Neural cell (in vitro differentiated cells): ENCODE data around the gene DIDO1. TPM values are rescaled to one million over a fixed set of nuclear protein-coding genes. Genes with fewer than 3 reads are reported as not detected.

Source experiments
- H2AFZ ChIP-seq: fragments of 200-600, 300-800 bp; sonication (generic), shearing (Covaris generic); 2 replicates; pipeline ENCODE4 v1.6.0; 2014; ENCODE audit warnings: low read depth, mild to moderate bottlenecking, antibody characterized with exemption, low read length, moderate library complexity
- H3F3A ChIP-seq: fragments of 200-600 bp; shearing (Covaris generic); 2 replicates; pipeline ENCODE4 v1.6.1; 2016; ENCODE audit warnings: mild to moderate bottlenecking, moderate library complexity, mixed read lengths, antibody characterized with exemption, low read length; ENCODE audit not compliant: insufficient read depth, poor library complexity, severe bottlenecking
- H3K27ac ChIP-seq: fragments of 200-600, 300-800 bp; sonication (generic), shearing (Covaris generic); 2 replicates; pipeline ENCODE4 v1.5.1; 2014; ENCODE audit warnings: mild to moderate bottlenecking, low read length, moderate library complexity
- H3K27me3 ChIP-seq: fragments of 300-800, 200-600 bp; sonication (generic), shearing (Covaris generic); 2 replicates; pipeline ENCODE4 v1.6.0; 2014; ENCODE audit warnings: mild to moderate bottlenecking, low read depth, low read length, moderate library complexity; ENCODE audit not compliant: insufficient read depth
- H3K36me3 ChIP-seq: fragments of 300-800, 200-600 bp; sonication (generic), shearing (Covaris generic); 2 replicates; pipeline ENCODE4 v1.5.1; 2014; ENCODE audit warnings: mild to moderate bottlenecking, antibody characterized with exemption, low read length, moderate library complexity; ENCODE audit not compliant: insufficient read depth
- H3K4me2 ChIP-seq: fragments of 300-800, 200-600 bp; sonication (generic), shearing (Covaris generic); 2 replicates; pipeline ENCODE4 v1.6.0; 2014; ENCODE audit warnings: mild to moderate bottlenecking, low read length
- H3K4me3 ChIP-seq: fragments of 300-800, 200-600 bp; sonication (generic), shearing (Covaris generic); 2 replicates; pipeline ENCODE4 v1.5.1; 2014; ENCODE audit warnings: mild to moderate bottlenecking, low read length, moderate library complexity
- H3K79me2 ChIP-seq: fragments of 200-600 bp; shearing (Covaris generic); replicated peaks from 2 replicates; pipeline ENCODE4 v1.6.0; 2014; ENCODE audit warnings: mild to moderate bottlenecking, low read length, moderate library complexity; ENCODE audit not compliant: insufficient read depth
- H3K9ac ChIP-seq: fragments of 300-800, 200-600 bp; sonication (generic), shearing (Covaris generic); 2 replicates; pipeline ENCODE4 v1.6.1; 2016; ENCODE audit warnings: mild to moderate bottlenecking, low read length, mixed read lengths
- H3K9me2 ChIP-seq: fragments of 200-600 bp; shearing (Covaris generic); 2 replicates; pipeline ENCODE4 v1.6.1; 2016; ENCODE audit warnings: mild to moderate bottlenecking, low read length, mixed read lengths; ENCODE audit not compliant: insufficient read depth
- H3K9me3 ChIP-seq: fragments of 200-600, 300-800 bp; sonication (generic), shearing (Covaris generic); 2 replicates; pipeline ENCODE4 v1.6.1; 2016; ENCODE audit warnings: mild to moderate bottlenecking, mixed run types, low read length, moderate library complexity, mixed read lengths
- H4K20me1 ChIP-seq: fragments of 200-600 bp; shearing (Covaris generic); 2 replicates; pipeline ENCODE4 v1.6.1; 2016; ENCODE audit warnings: mild to moderate bottlenecking, mixed run types; ENCODE audit not compliant: insufficient read depth
- CTCF ChIP-seq: fragments of 450-650 bp; IDR thresholded peaks from 2 replicates; pipeline ENCODE4 v1.5.1; 2014; ENCODE audit warnings: antibody characterized with exemption, mild to moderate bottlenecking, moderate library complexity; ENCODE audit not compliant: poor library complexity, severe bottlenecking
- EP300 ChIP-seq: fragments of 450-650 bp; conservative IDR thresholded peaks from 2 replicates; pipeline ENCODE4 v1.6.1; 2014; ENCODE audit warnings: antibody characterized with exemption, mild to moderate bottlenecking, moderate library complexity; ENCODE audit not compliant: poor library complexity, severe bottlenecking
- EZH2 ChIP-seq: fragments of 200-600, 300-800 bp; shearing (Covaris generic), sonication (generic); IDR thresholded peaks from 2 replicates; pipeline ENCODE4 v1.6.1; 2014; ENCODE audit warnings: antibody characterized with exemption, low read length, borderline replicate concordance, mild to moderate bottlenecking; ENCODE audit not compliant: insufficient read depth, poor library complexity, severe bottlenecking
- MXI1 ChIP-seq: fragments of 450-650 bp; conservative IDR thresholded peaks from 2 replicates; pipeline ENCODE4 v1.6.1; 2014; ENCODE audit warnings: antibody characterized with exemption, mild to moderate bottlenecking; ENCODE audit not compliant: poor library complexity, severe bottlenecking
- POLR2AphosphoS5 ChIP-seq: IDR thresholded peaks from 2 replicates; pipeline ENCODE4 v1.6.1; 2012
- RAD21 ChIP-seq: fragments of 450-650 bp; conservative IDR thresholded peaks from 2 replicates; pipeline ENCODE4 v1.6.1; 2014; ENCODE audit warnings: antibody characterized with exemption, mild to moderate bottlenecking, moderate library complexity
- SMC3 ChIP-seq: fragments of 450-650 bp; conservative IDR thresholded peaks from 2 replicates; pipeline ENCODE4 v1.6.1; 2014; ENCODE audit warnings: antibody characterized with exemption, mild to moderate bottlenecking, moderate library complexity; ENCODE audit not compliant: poor library complexity
- TAF1 ChIP-seq: IDR thresholded peaks from 2 replicates; pipeline ENCODE4 v1.6.1; 2012; ENCODE audit warnings: low read depth
- polyA plus RNA-seq: library from polyadenylated mRNA; depleted of rRNA; stranded (reverse); fragments of >200 nt; gene quantifications from 2 replicates; pipeline ENCODE4 v1.2.3, GENCODE V29; 2014
- TF ChIP-seq, protein P1 (sequence below): IDR thresholded peaks from 2 replicates; pipeline ENCODE4 v1.6.1; 2012; ENCODE audit warnings: borderline replicate concordance

DIDO1 gene
- polyA plus RNA-seq, 1 donor from 2014 or later = 42.8 TPM

GRCh38 chr20:62922451-62922921 lies 3.8 kb downstream of the DIDO1 start:
- Histone ChIP-seq H3K27ac (no peak overlapping the region), H3K9me3 (no peaks in the 10 kb centered on the region), H3K4me2 (no peak overlapping the region), H3K4me3 (no peak overlapping the region), H3K9me2 (no peaks in the 10 kb centered on the region), H2AFZ (no peak overlapping the region), H3K27me3 (no peaks in the 10 kb centered on the region), H3K36me3 (no peaks in the 10 kb centered on the region), H3K79me2 (peaks cover 93% of the 10 kb centered on the region), H3F3A (peaks cover 3% of the 10 kb centered on the region), H4K20me1 (peaks cover 32% of the 10 kb centered on the region), H3K9ac (no peak overlapping the region)
- TF ChIP-seq EP300 (no peak), TAF1 (no peak), CTCF (no peak), SMC3 (no peak), MXI1 (no peak), POLR2AphosphoS5 (no peak), RAD21 (no peak), EZH2 (no peak)
- TF ChIP-seq, protein P1, sequence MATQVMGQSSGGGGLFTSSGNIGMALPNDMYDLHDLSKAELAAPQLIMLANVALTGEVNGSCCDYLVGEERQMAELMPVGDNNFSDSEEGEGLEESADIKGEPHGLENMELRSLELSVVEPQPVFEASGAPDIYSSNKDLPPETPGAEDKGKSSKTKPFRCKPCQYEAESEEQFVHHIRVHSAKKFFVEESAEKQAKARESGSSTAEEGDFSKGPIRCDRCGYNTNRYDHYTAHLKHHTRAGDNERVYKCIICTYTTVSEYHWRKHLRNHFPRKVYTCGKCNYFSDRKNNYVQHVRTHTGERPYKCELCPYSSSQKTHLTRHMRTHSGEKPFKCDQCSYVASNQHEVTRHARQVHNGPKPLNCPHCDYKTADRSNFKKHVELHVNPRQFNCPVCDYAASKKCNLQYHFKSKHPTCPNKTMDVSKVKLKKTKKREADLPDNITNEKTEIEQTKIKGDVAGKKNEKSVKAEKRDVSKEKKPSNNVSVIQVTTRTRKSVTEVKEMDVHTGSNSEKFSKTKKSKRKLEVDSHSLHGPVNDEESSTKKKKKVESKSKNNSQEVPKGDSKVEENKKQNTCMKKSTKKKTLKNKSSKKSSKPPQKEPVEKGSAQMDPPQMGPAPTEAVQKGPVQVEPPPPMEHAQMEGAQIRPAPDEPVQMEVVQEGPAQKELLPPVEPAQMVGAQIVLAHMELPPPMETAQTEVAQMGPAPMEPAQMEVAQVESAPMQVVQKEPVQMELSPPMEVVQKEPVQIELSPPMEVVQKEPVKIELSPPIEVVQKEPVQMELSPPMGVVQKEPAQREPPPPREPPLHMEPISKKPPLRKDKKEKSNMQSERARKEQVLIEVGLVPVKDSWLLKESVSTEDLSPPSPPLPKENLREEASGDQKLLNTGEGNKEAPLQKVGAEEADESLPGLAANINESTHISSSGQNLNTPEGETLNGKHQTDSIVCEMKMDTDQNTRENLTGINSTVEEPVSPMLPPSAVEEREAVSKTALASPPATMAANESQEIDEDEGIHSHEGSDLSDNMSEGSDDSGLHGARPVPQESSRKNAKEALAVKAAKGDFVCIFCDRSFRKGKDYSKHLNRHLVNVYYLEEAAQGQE = no peak

DNA sequence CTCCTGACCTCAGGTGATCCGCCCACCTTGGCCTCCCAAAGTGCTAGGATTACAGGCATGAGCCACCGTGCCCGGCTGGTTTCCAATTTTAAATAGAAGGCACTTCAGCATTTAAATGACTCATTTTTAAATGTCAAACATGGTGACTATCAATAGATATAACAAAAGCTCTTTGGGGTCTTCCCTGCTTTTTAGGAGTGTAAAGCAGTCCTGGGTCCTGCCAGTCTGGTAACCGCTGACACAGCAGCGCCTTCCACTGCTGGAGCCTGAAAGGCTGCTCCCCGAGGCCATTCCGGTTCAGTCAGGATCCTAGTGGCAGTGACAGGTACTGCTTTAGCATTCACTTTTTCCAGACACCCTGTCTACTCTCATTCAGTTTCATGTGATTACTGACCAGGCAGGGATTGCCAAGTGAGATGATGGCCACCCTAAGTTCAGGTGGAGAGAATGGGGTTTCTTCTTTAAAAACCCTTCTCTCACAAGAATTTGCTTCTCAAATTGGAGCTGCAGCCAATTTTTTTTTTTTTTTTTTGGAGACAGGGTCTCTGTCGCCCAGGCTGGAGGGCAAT lies 5.1 kb downstream of the DIDO1 start:
- Histone ChIP-seq H3K9me3 (no peaks in the 10 kb centered on the region), H3K4me2 (no peak overlapping the region), H3K27me3 (no peaks in the 10 kb centered on the region), H3K4me3 (no peak overlapping the region), H3F3A (peaks cover 3% of the 10 kb centered on the region), H3K9me2 (no peaks in the 10 kb centered on the region), H2AFZ (no peak overlapping the region), H3K9ac (no peak overlapping the region), H3K36me3 (no peaks in the 10 kb centered on the region), H4K20me1 (peaks cover 32% of the 10 kb centered on the region), H3K79me2 (peaks cover 95% of the 10 kb centered on the region), H3K27ac (no peak overlapping the region)
- TF ChIP-seq POLR2AphosphoS5 = peak; percentile 47
- no peak for TF ChIP-seq TAF1
- TF ChIP-seq EP300 = no peak
- no peak for TF ChIP-seq MXI1
- TF ChIP-seq EZH2 = no peak
- TF ChIP-seq CTCF = peak; percentile 68
- TF ChIP-seq RAD21 = peak; percentile 9
- TF ChIP-seq, protein P1 = no peak
- TF ChIP-seq SMC3 = no peak
